HEK293 (cell line): ENCODE data around the gene DAG1.
A peak's percentile ranks its signal among the peaks of the same experiment; 100 is the strongest.

Experiments
- CTCF ChIA-PET: fragments of 350-600 bp; formaldehyde crosslinking; extraction: SDS; loops from one replicate; lab custom pipeline; 2021; ENCODE audit warnings: antibody characterized with exemption; lab: Yijun Ruan, JAX
- POLR2A ChIA-PET: fragments of 300-600 bp; formaldehyde crosslinking; extraction: SDS; loops from one replicate; lab custom pipeline; 2020; ENCODE audit warnings: antibody characterized with exemption, inconsistent platforms; lab: Yijun Ruan, JAX
- H3K27ac ChIP-seq: fragments of 200-500 bp; sonication (Bioruptor generic); 2 replicates; pipeline ENCODE4 v1.5.1; 2014; ENCODE audit warnings: low read depth, low read length, control low read depth, inconsistent platforms; ENCODE audit errors: extremely low read depth
- H3K36me3 ChIP-seq, 2 experiments: fragments of 200-500 bp in 1 of 2; sonication (Bioruptor generic) in 1 of 2; 1 replicate in 1 of 2; 2 replicates in 1 of 2; pipeline ENCODE4 v1.5.1; 2014 to 2017; ENCODE audit warnings: inconsistent platforms in 2 of 2, low read length in 2 of 2; ENCODE audit not compliant: control insufficient read depth in 2 of 2, insufficient read depth in 1 of 2
- H3K4me1 ChIP-seq: fragments of 200-500 bp; sonication (Bioruptor generic); 2 replicates; pipeline ENCODE4 v1.5.1; 2014; ENCODE audit warnings: mild to moderate bottlenecking, low read length, inconsistent platforms; ENCODE audit not compliant: control insufficient read depth, insufficient read depth
- H3K4me3 ChIP-seq: 2 replicates; pipeline ENCODE4 v1.5.1; 2011; ENCODE audit warnings: low read depth, mild to moderate bottlenecking, control low read depth, low read length, moderate library complexity
- H3K9me3 ChIP-seq: fragments of 200-500 bp; sonication (Bioruptor generic); 2 replicates; pipeline ENCODE4 v1.5.1; 2014; ENCODE audit warnings: low read depth, low read length, inconsistent platforms; ENCODE audit not compliant: control insufficient read depth, insufficient read depth
- CTCF ChIP-seq: fragments of 450-650 bp; formaldehyde crosslinking; IDR thresholded peaks from 2 replicates; pipeline ENCODE4 v1.5.1; 2016; ENCODE audit warnings: missing biosample characterization, missing genetic modification characterization
- GLI4 ChIP-seq: fragments of 450-650 bp; formaldehyde crosslinking; IDR thresholded peaks from 2 replicates; pipeline ENCODE4 v1.5.1; 2016; ENCODE audit warnings: missing biosample characterization, missing genetic modification characterization
- HOXA7 ChIP-seq: sonication (generic); formaldehyde crosslinking; IDR thresholded peaks from 2 replicates; pipeline ENCODE4 v1.8.1; 2022; ENCODE audit warnings: missing genetic modification reagents, borderline replicate concordance
- KLF7 ChIP-seq: fragments of 450-650 bp; formaldehyde crosslinking; IDR thresholded peaks from 2 replicates; pipeline ENCODE4 v1.5.1; 2016; ENCODE audit warnings: missing biosample characterization, missing genetic modification characterization, borderline replicate concordance
- KLF9 ChIP-seq: fragments of 450-650 bp; formaldehyde crosslinking; IDR thresholded peaks from 2 replicates; pipeline ENCODE4 v1.5.1; 2016; ENCODE audit warnings: missing biosample characterization, missing genetic modification characterization, low read depth
- ZBTB21 ChIP-seq: fragments of 450-650 bp; formaldehyde crosslinking; IDR thresholded peaks from 2 replicates; pipeline ENCODE4 v1.5.1; 2017; ENCODE audit warnings: missing biosample characterization, missing genetic modification characterization
- ZNF19 ChIP-seq: fragments of 450-650 bp; formaldehyde crosslinking; IDR thresholded peaks from 2 replicates; pipeline ENCODE4; 2016; ENCODE audit warnings: missing biosample characterization, missing genetic modification characterization, low read depth
- ZNF24 ChIP-seq: fragments of 450-650 bp; formaldehyde crosslinking; IDR thresholded peaks from 2 replicates; pipeline ENCODE4 v1.5.1; 2016; ENCODE audit warnings: missing biosample characterization, missing genetic modification characterization
- ZNF341 ChIP-seq: fragments of 450-650 bp; formaldehyde crosslinking; IDR thresholded peaks from 2 replicates; pipeline ENCODE4; 2016; ENCODE audit warnings: low read depth, missing biosample characterization, missing genetic modification characterization
- ZNF514 ChIP-seq: fragments of 450-650 bp; formaldehyde crosslinking; IDR thresholded peaks from 2 replicates; pipeline ENCODE4 v1.5.1; 2016; ENCODE audit warnings: missing biosample characterization, missing genetic modification characterization
- ZNF624 ChIP-seq: fragments of 450-650 bp; formaldehyde crosslinking; IDR thresholded peaks from 2 replicates; pipeline ENCODE4 v1.5.1; 2017; ENCODE audit warnings: missing biosample characterization, missing genetic modification characterization
- ZNF626 ChIP-seq: fragments of 450-650 bp; sonication (Bioruptor Pico); formaldehyde crosslinking; IDR thresholded peaks from 2 replicates; pipeline ENCODE4 v1.5.1; 2018; ENCODE audit warnings: missing biosample characterization, missing genetic modification characterization, inconsistent platforms
- ZNF654 ChIP-seq: fragments of 450-650 bp; formaldehyde crosslinking; IDR thresholded peaks from 2 replicates; pipeline ENCODE4 v1.5.1; 2016; ENCODE audit warnings: low read depth, missing biosample characterization, missing genetic modification characterization
- ZSCAN23 ChIP-seq: fragments of 450-650 bp; formaldehyde crosslinking; IDR thresholded peaks from 2 replicates; pipeline ENCODE4 v1.5.1; 2016; ENCODE audit warnings: missing biosample characterization, missing genetic modification characterization
- TF ChIP-seq, protein P1 (sequence below): fragments of 450-650 bp; formaldehyde crosslinking; IDR thresholded peaks from 2 replicates; pipeline ENCODE4 v1.5.1; 2016; ENCODE audit warnings: missing biosample characterization, missing genetic modification characterization
- TF ChIP-seq, protein P2 (sequence below): fragments of 450-650 bp; formaldehyde crosslinking; IDR thresholded peaks from 2 replicates; pipeline ENCODE4 v1.5.1; 2016; ENCODE audit warnings: missing biosample characterization, missing genetic modification characterization, low read depth

DAG1 gene

GRCh38 chr3:49454458-49454857 is 15.6 kb upstream of the DAG1 start:
- H3K4me3 ChIP-seq: no peak overlapping the region
- no peaks in the 10 kb centered on the region for H3K4me1 ChIP-seq
- TF ChIP-seq ZNF654 (tag by site-specific recombination) (peak; percentile 25; the same call in 1 of the 2 replicates), CTCF (tag by site-specific recombination) (peak; percentile 14; the same call in 1 of the 2 replicates), HOXA7 (CRISPR knock-in tag) (no peak)
- TF ChIP-seq, all 188 proteins: peak for 2
- H3K36me3 ChIP-seq: no peaks in the 10 kb centered on the region
- CTCF ChIA-PET: interaction anchor here (0.6 to 1.5 kb wide), 7 partner anchors 10 to 335 kb away, joined by 3 to 10 read pairs (median 4); no protein-coding TSS in a partner anchor
- no peaks in the 10 kb centered on the region for H3K9me3 ChIP-seq
- H3K27ac ChIP-seq: no peak overlapping the region
- POLR2A ChIA-PET: no interaction called here

- H3K27ac ChIP-seq: no peak overlapping the region
- no peaks in the 10 kb centered on the region for H3K36me3 ChIP-seq
- no peaks in the 10 kb centered on the region for H3K4me1 ChIP-seq
- no peak overlapping the region for H3K4me3 ChIP-seq
- POLR2A ChIA-PET: no interaction called here
- CTCF ChIA-PET: interaction anchor here (1.0 to 1.5 kb wide), 3 partner anchors 11 to 84 kb away, joined by 3 to 10 read pairs (median 5); no protein-coding TSS in a partner anchor
- TF ChIP-seq ZNF341 (tag by site-specific recombination) (peak; percentile 80), KLF7 (tag by site-specific recombination) (no peak)
- no peaks in the 10 kb centered on the region for H3K9me3 ChIP-seq
Measured at GRCh38 chr3:49454898-49455681, 15.0 kb upstream of the DAG1 start.

GRCh38 chr3:49456466-49456865 is 13.6 kb upstream of the DAG1 start:
- H3K36me3 ChIP-seq: no peaks in the 10 kb centered on the region
- no peak overlapping the region for H3K27ac ChIP-seq
- TF ChIP-seq GLI4 (tag by site-specific recombination) (no peak), ZNF654 (tag by site-specific recombination) (no peak), ZBTB21 (no peak), ZNF624 (tag by site-specific recombination) (no peak), ZNF24 (tag by site-specific recombination) (no peak), ZSCAN23 (no peak), ZNF19 (tag by site-specific recombination) (no peak), KLF9 (no peak), ZNF626 (tag by site-specific recombination) (no peak), ZNF514 (tag by site-specific recombination) (no peak)
- TF ChIP-seq, protein P1, sequence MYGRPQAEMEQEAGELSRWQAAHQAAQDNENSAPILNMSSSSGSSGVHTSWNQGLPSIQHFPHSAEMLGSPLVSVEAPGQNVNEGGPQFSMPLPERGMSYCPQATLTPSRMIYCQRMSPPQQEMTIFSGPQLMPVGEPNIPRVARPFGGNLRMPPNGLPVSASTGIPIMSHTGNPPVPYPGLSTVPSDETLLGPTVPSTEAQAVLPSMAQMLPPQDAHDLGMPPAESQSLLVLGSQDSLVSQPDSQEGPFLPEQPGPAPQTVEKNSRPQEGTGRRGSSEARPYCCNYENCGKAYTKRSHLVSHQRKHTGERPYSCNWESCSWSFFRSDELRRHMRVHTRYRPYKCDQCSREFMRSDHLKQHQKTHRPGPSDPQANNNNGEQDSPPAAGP (tag by site-specific recombination): no peak
- TF ChIP-seq, protein P2, sequence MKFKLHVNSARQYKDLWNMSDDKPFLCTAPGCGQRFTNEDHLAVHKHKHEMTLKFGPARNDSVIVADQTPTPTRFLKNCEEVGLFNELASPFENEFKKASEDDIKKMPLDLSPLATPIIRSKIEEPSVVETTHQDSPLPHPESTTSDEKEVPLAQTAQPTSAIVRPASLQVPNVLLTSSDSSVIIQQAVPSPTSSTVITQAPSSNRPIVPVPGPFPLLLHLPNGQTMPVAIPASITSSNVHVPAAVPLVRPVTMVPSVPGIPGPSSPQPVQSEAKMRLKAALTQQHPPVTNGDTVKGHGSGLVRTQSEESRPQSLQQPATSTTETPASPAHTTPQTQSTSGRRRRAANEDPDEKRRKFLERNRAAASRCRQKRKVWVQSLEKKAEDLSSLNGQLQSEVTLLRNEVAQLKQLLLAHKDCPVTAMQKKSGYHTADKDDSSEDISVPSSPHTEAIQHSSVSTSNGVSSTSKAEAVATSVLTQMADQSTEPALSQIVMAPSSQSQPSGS: no peak
- no peaks in the 10 kb centered on the region for H3K9me3 ChIP-seq
- CTCF ChIA-PET: interaction anchor here (0.6 kb wide), 1 partner anchor 217 kb away, joined by 6 read pairs; no protein-coding TSS in a partner anchor
- H3K4me1 ChIP-seq: no peaks in the 10 kb centered on the region
- H3K4me3 ChIP-seq: no peak overlapping the region
- POLR2A ChIA-PET: interaction anchor here (1.8 kb wide), 1 partner anchor 14 kb away, joined by 4 read pairs; the partner anchor contains the start of gene DAG1
